ENCODE data around the gene CAMTA1. TPM values are rescaled to one million over a fixed set of nuclear protein-coding genes. Genes with fewer than 3 reads are reported as not detected.

Gene CAMTA1
- total RNA-seq, 1 experiment from 2014 or later = 50.3 TPM

DNA sequence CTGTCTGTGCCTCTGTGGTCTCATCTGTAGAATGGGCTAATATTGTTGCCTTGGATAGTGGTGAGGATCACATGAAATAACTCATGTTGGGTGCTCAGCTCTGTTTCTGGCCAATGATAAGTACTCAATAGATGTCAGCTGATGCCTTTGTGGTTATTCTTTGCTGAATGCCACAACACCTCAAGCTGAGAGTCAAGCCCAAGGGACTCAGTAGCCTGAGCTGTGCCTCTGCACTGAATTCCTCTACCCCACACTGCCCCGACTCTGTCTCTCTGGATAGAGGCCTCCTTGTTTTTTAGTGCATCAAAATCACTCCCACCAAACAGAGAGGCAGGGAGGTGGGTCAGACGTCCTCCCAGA, 789.8 kb downstream of the CAMTA1 start:
- no peak overlapping the region for H3K27ac Mint-ChIP-seq (ENCODE audit: unreplicated experiment)
- CTCF ChIA-PET = interaction anchor here (0.7 to 1.5 kb wide), 3 partner anchors 9 to 48 kb away, joined by 3 to 9 read pairs (median 4); no protein-coding TSS in a partner anchor
- H3K4me1 Mint-ChIP-seq (ENCODE audit: low read depth, unreplicated experiment) = no peaks in the 10 kb centered on the region
- no peaks in the 10 kb centered on the region for H3K36me3 Mint-ChIP-seq (ENCODE audit: insufficient read depth, unreplicated experiment)
- H3K27me3 Mint-ChIP-seq (ENCODE audit: unreplicated experiment) = peaks cover 8% of the 10 kb centered on the region
- intact Hi-C loops (cut with micrococcal nuclease; ENCODE audit: unreplicated experiment) = no loop called here
- TF ChIP-seq, protein P1, sequence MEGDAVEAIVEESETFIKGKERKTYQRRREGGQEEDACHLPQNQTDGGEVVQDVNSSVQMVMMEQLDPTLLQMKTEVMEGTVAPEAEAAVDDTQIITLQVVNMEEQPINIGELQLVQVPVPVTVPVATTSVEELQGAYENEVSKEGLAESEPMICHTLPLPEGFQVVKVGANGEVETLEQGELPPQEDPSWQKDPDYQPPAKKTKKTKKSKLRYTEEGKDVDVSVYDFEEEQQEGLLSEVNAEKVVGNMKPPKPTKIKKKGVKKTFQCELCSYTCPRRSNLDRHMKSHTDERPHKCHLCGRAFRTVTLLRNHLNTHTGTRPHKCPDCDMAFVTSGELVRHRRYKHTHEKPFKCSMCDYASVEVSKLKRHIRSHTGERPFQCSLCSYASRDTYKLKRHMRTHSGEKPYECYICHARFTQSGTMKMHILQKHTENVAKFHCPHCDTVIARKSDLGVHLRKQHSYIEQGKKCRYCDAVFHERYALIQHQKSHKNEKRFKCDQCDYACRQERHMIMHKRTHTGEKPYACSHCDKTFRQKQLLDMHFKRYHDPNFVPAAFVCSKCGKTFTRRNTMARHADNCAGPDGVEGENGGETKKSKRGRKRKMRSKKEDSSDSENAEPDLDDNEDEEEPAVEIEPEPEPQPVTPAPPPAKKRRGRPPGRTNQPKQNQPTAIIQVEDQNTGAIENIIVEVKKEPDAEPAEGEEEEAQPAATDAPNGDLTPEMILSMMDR (IDR thresholded peaks at IDR 0.05; ENCODE audit: unreplicated experiment) = no peak
- no TSS peak for BruUV-seq (replicated peaks)
- H3K9me3 Mint-ChIP-seq (ENCODE audit: low read depth, unreplicated experiment) = no peaks in the 10 kb centered on the region
- H3K4me3 Mint-ChIP-seq (ENCODE audit: low read depth, unreplicated experiment) = no peak overlapping the region
- no peak for DNase-seq

DNA sequence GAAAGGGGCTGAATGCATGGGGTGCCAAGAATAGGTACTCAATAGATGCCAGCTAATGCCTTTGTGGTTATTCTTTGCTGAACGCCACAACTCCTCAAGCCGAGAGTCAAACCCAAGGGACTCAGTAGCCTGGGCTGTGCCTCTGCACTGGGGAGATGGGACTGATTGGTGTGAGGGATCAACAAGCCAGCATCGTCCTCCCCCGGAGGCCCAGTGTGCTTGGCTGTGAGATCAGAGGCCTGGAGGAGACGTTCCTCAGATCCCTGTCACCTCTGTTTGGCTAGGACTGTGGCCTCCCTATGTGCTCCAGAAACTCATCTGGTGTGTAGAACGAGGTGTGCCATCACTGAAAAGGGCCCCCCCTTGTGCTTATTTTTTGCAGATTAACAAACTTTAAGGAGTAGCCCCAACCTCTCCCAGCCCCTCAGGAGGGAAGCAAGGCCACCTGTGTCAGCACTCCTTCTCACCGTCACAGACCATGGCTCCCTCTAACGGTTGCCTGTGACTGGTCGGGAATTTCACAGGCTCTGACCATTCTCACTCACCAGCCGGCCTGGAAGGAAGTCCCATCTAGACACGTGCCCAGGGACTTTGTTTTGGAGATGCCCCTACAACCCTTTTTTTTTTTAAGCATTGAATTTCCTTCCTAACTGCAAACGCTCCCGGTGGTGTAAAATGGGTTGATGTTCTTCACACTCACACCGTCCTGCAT, 791.8 kb downstream of the CAMTA1 start:
- DNase-seq = peak; percentile 21
- intact Hi-C loops (cut with micrococcal nuclease; ENCODE audit: unreplicated experiment) = no loop called here
- BruUV-seq (replicated peaks) = no TSS peak

DNA sequence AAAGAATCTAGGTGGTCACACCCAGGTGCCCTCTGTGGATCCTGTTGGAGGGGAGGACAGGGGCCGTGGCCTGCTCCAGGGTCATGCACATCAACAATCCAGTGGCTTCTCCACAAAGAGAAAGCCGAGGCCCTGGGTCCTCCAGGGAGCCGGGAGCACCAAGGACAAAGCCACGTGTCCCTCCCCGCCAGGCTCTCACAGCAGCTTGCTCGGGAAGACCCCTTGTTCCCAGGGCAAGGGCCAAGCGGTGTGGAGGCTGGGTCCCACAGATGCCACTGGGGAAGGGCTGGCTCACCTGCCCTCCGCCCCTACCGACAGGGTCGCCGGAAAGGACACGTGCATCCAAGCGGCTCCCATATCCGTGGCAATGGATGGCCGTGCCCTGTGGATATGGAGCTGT, 793.0 kb downstream of the CAMTA1 start:
- no peaks in the 10 kb centered on the region for H3K9me3 Mint-ChIP-seq (ENCODE audit: low read depth, unreplicated experiment)
- no TSS peak for BruUV-seq (replicated peaks)
- CTCF ChIA-PET = no interaction called here

More for the DNA sequence above, 791.8 kb downstream of the CAMTA1 start:
- CTCF ChIA-PET = no interaction called here
- no peak overlapping the region for H3K27ac Mint-ChIP-seq (ENCODE audit: unreplicated experiment)
- no peak overlapping the region for H3K4me3 Mint-ChIP-seq (ENCODE audit: low read depth, unreplicated experiment)
- no peaks in the 10 kb centered on the region for H3K36me3 Mint-ChIP-seq (ENCODE audit: insufficient read depth, unreplicated experiment)
- TF ChIP-seq, protein P1 (IDR thresholded peaks at IDR 0.05; ENCODE audit: unreplicated experiment) = no peak
- no peaks in the 10 kb centered on the region for H3K9me3 Mint-ChIP-seq (ENCODE audit: low read depth, unreplicated experiment)
- H3K27me3 Mint-ChIP-seq (ENCODE audit: unreplicated experiment) = peaks cover 9% of the 10 kb centered on the region
- no peaks in the 10 kb centered on the region for H3K4me1 Mint-ChIP-seq (ENCODE audit: low read depth, unreplicated experiment)

DNA sequence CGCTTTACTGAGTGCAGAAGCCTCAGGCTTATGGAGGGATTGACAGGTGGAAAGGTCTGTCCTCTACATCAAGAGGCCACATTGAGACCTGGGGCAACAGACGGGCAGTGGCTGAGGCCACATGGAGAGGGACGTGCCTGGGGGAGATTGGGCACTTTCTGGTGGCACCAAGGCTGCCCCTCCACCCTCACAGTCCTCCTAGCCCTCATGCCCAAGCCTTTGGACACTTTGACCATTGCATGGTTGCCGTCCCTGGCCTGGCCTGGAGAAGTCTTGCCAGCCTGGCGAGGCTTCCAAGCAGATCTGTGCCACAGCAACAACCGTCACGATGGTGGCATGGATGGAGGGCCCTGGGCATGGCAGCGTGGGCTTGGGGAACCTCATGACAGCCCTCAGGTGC, 793.8 kb downstream of the CAMTA1 start:
- BruUV-seq (replicated peaks) = no TSS peak
- intact Hi-C loops (cut with micrococcal nuclease; ENCODE audit: unreplicated experiment) = no loop called here
- Mint-ChIP-seq H3K4me1 (ENCODE audit: low read depth, unreplicated experiment) (no peaks in the 10 kb centered on the region), H3K36me3 (ENCODE audit: insufficient read depth, unreplicated experiment) (no peaks in the 10 kb centered on the region), H3K4me3 (ENCODE audit: low read depth, unreplicated experiment) (no peak overlapping the region), H3K27ac (ENCODE audit: unreplicated experiment) (no peak overlapping the region), H3K27me3 (ENCODE audit: unreplicated experiment) (peaks cover 28% of the 10 kb centered on the region), H3K9me3 (ENCODE audit: low read depth, unreplicated experiment) (no peaks in the 10 kb centered on the region)
- TF ChIP-seq, protein P1 (IDR thresholded peaks at IDR 0.05; ENCODE audit: unreplicated experiment) = no peak
- CTCF ChIA-PET = no interaction called here
- DNase-seq = no peak

More for the DNA sequence above, 793.0 kb downstream of the CAMTA1 start:
- TF ChIP-seq, protein P1 (IDR thresholded peaks at IDR 0.05; ENCODE audit: unreplicated experiment) = no peak
- intact Hi-C loops (cut with micrococcal nuclease; ENCODE audit: unreplicated experiment) = no loop called here
- H3K36me3 Mint-ChIP-seq (ENCODE audit: insufficient read depth, unreplicated experiment) = no peaks in the 10 kb centered on the region
- DNase-seq = no peak
- no peaks in the 10 kb centered on the region for H3K4me1 Mint-ChIP-seq (ENCODE audit: low read depth, unreplicated experiment)
- no peak overlapping the region for H3K27ac Mint-ChIP-seq (ENCODE audit: unreplicated experiment)
- peaks cover 20% of the 10 kb centered on the region for H3K27me3 Mint-ChIP-seq (ENCODE audit: unreplicated experiment)
- no peak overlapping the region for H3K4me3 Mint-ChIP-seq (ENCODE audit: low read depth, unreplicated experiment)
